HG03442 (cell line): Measurements from ENCODE around the gene C1QA.
"Not testable (repeated sequence)": the region's sequence is repeated elsewhere in the genome, so short reads cannot be mapped to it uniquely, and the experiment has no call there.

Experiments
- ATAC-seq: cut with Tn5 transposase; IDR thresholded peaks from one replicate; pipeline ENCODE4 v1.9.1; 2021; ENCODE audit warnings: mild to moderate bottlenecking, moderate library complexity; ENCODE audit not compliant: unreplicated experiment

C1QA gene

GRCh38 chr1:22671999-22672398 is 35.6 kb downstream of the C1QA start:
- no peak for ATAC-seq

GRCh38 chr1:22673486-22674409 is 37.3 kb downstream of the C1QA start:
- no peak for ATAC-seq

- no peak for ATAC-seq
Observed at GRCh38 chr1:22674410-22674749, 38.0 kb downstream of the C1QA start.

- ATAC-seq = not testable (repeated sequence)
Observed at GRCh38 chr1:22676151-22676550, 39.7 kb downstream of the C1QA start.

GRCh38 chr1:22676916-22677583 is 40.6 kb downstream of the C1QA start:
- no peak for ATAC-seq

- no peak for ATAC-seq
Observed at GRCh38 chr1:22677931-22678896, 41.8 kb downstream of the C1QA start.

- ATAC-seq = no peak
Observed at GRCh38 chr1:22680726-22681125, 44.3 kb downstream of the C1QA start.

GRCh38 chr1:22681556-22682276 is 45.3 kb downstream of the C1QA start:
- ATAC-seq = no peak

- no peak for ATAC-seq
Observed at GRCh38 chr1:22683547-22683946, 47.1 kb downstream of the C1QA start.

GRCh38 chr1:22685591-22686059 is 49.2 kb downstream of the C1QA start:
- no peak for ATAC-seq

- no peak for ATAC-seq
Observed at GRCh38 chr1:22687191-22687590, 50.8 kb downstream of the C1QA start.

GRCh38 chr1:22688466-22688865 is 52.0 kb downstream of the C1QA start:
- no peak for ATAC-seq
